ENCODE results near the gene CRYBA4.

Gene CRYBA4

GRCh38 chr22:26621663-26622062 is at the start of gene CRYBA4:
Gene CRYBA4 (plus strand): TSS chr22:26621963. CDS start chr22:26622597, 634 bp downstream.
- no peak for DNase-seq

- peak in 4 of 58 donors; percentile 10 to 24 (median 15) for DNase-seq
Observed at GRCh38 chr22:26573026-26573662, 48.6 kb upstream of the CRYBA4 start.

GRCh38 chr22:26574001-26574723 is 47.6 kb upstream of the CRYBA4 start:
- DNase-seq: no peak

- no peak for DNase-seq
Observed at GRCh38 chr22:26576026-26576680, 45.6 kb upstream of the CRYBA4 start.

GRCh38 chr22:26577081-26577480 is 44.7 kb upstream of the CRYBA4 start:
- no peak for DNase-seq

- DNase-seq: no peak
Observed at GRCh38 chr22:26579331-26579886, 42.4 kb upstream of the CRYBA4 start.

- DNase-seq: no peak
Observed at GRCh38 chr22:26580240-26580962, 41.4 kb upstream of the CRYBA4 start.

GRCh38 chr22:26581026-26581425 is 40.7 kb upstream of the CRYBA4 start:
- no peak for DNase-seq

GRCh38 chr22:26581633-26582168 is 40.1 kb upstream of the CRYBA4 start:
- DNase-seq: no peak

- DNase-seq: no peak
Observed at GRCh38 chr22:26584010-26584409, 37.8 kb upstream of the CRYBA4 start.

GRCh38 chr22:26585104-26585790 is 36.5 kb upstream of the CRYBA4 start:
- DNase-seq: peak in 6 of 58 donors; percentile 6 to 48 (median 10)

- no peak for DNase-seq
Observed at GRCh38 chr22:26586556-26587325, 35.0 kb upstream of the CRYBA4 start.

- no peak for DNase-seq
Observed at GRCh38 chr22:26587991-26588613, 33.7 kb upstream of the CRYBA4 start.

- DNase-seq: no peak
Observed at GRCh38 chr22:26588729-26589366, 32.9 kb upstream of the CRYBA4 start.

- peak in 1 of 58 donors; percentile 22 for DNase-seq
Observed at GRCh38 chr22:26589367-26589844, 32.4 kb upstream of the CRYBA4 start.

- DNase-seq: peak in 54 of 58 donors; percentile 29 to 87 (median 63)
Observed at GRCh38 chr22:26589845-26590736, 31.7 kb upstream of the CRYBA4 start, which contains the start of gene TPST2. Gene TPST2 (minus strand): TSS chr22:26590132. CDS start chr22:26541630, 48,502 bp downstream.

- DNase-seq: peak in 1 of 58 donors; percentile 8
Observed at GRCh38 chr22:26592421-26592891, 29.3 kb upstream of the CRYBA4 start.
